SJSA1 (cell line): ENCODE measurements around the gene UBD. TPM values are rescaled to one million over a fixed set of nuclear protein-coding genes. Genes with fewer than 3 reads are reported as not detected.

Experiments used
- DNase-seq, 2 experiments: peaks; one replicate each; pipeline ENCODE4 v3.0.0-alpha.2; 2015 to 2020; ENCODE audit warnings: low spot score in 2 of 2, low read depth in 1 of 2
- H3K27ac ChIP-seq: fragments of 250-450 bp; sonication (Bioruptor Pico); 2 replicates; pipeline ENCODE4 v1.5.1; 2020; ENCODE audit warnings: mild to moderate bottlenecking, moderate library complexity
- H3K27me3 ChIP-seq: fragments of 250-450 bp; sonication (Bioruptor Pico); replicated peaks from 2 replicates; pipeline ENCODE4 v1.5.1; 2020; ENCODE audit warnings: mild to moderate bottlenecking, moderate library complexity
- H3K36me3 ChIP-seq: fragments of 250-450 bp; sonication (Bioruptor Pico); 2 replicates; pipeline ENCODE4 v1.5.1; 2020; ENCODE audit warnings: mild to moderate bottlenecking
- H3K4me1 ChIP-seq: fragments of 250-450 bp; sonication (Bioruptor Pico); replicated peaks from 2 replicates; pipeline ENCODE4 v1.6.1; 2021; ENCODE audit warnings: mild to moderate bottlenecking
- H3K4me3 ChIP-seq: fragments of 250-450 bp; sonication (Bioruptor Pico); 2 replicates; pipeline ENCODE4 v1.5.1; 2020; ENCODE audit warnings: mild to moderate bottlenecking
- H3K9me3 ChIP-seq: fragments of 250-450 bp; sonication (Bioruptor Pico); replicated peaks from 2 replicates; pipeline ENCODE4 v1.5.1; 2020; ENCODE audit warnings: mild to moderate bottlenecking
- total RNA-seq: library from RNA; depleted of rRNA; stranded (reverse); fragments of >200 nt; shearing (Covaris generic); gene quantifications from 2 replicates; pipeline ENCODE4 v1.2.3, GENCODE V29; 2014

Gene UBD
- total RNA-seq, 1 experiment from 2014 or later: 9.9 TPM

GRCh38 chr6:29552512-29553051, 7.0 kb downstream of the UBD start:
- Histone ChIP-seq H3K9me3 (no peaks in the 10 kb centered on the region), H3K27me3 (no peaks in the 10 kb centered on the region; the same call in 1 of the 2 replicates), H3K4me1 (no peaks in the 10 kb centered on the region), H3K4me3 (no peak overlapping the region), H3K27ac (no peak overlapping the region), H3K36me3 (no peaks in the 10 kb centered on the region)
- peak in 1 of 2 experiments; percentile 4 for DNase-seq

DNA sequence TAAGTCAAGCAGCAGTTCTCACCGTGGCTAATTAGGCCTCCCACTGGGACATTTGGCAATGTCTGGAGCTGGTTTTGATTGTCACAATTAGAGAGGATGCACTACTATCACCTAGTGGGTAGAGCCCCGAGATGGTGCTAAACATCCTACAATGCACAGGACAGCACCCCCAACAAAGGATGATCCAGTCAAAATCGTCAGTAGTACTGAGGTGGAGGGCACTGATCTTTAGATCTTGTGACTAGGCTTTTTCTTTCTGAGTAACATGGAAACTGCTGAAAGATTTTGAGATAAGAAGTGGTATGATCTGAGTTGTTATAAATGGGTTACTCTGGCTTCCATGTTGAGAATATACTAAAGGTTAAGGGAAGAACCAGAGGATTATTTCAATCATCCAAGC, 12.0 kb downstream of the UBD start:
- no peak overlapping the region for H3K4me3 ChIP-seq
- no peaks in the 10 kb centered on the region; the same call in 1 of the 2 replicates for H3K27me3 ChIP-seq
- H3K4me1 ChIP-seq: no peaks in the 10 kb centered on the region
- no peaks in the 10 kb centered on the region for H3K9me3 ChIP-seq
- H3K36me3 ChIP-seq: no peaks in the 10 kb centered on the region
- H3K27ac ChIP-seq: no peak overlapping the region
- DNase-seq: no peak

DNA sequence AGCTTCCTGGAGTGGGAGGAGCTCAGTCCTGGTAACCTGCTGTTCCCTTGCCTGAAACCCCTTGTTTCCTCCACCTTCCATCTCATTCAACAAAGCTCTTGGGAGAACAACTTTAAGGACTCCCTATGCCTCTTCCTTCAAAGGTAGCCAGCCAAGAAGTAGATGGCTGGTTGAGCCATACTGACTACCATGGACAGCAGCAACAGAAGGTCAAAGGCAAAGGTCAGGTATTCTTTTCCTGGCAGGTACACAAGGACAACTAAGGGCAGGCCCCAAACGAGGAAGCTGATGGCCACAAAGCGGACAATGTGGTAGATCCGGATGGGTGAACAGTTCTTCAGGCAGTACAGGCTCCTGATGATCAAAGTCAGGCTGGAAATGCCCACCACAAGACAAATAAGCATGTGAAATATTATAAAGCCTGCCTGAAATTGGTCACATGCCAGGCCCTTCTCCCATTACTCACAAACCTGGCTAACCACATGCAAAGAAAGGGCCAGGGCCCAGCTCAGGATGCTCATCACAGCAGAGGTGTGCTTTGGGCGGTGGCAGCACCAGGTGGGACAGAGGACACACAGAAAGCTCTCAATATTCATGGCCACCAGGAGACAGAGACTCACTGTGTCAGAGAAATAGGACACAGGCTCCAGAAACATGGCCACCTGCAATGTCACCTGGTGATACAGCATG, 21.7 kb downstream of the UBD start:
- H3K27me3 ChIP-seq: no peaks in the 10 kb centered on the region; the same call in 1 of the 2 replicates
- H3K36me3 ChIP-seq: no peaks in the 10 kb centered on the region
- H3K4me3 ChIP-seq: no peak overlapping the region
- H3K27ac ChIP-seq: no peak overlapping the region
- H3K4me1 ChIP-seq: no peaks in the 10 kb centered on the region
- H3K9me3 ChIP-seq: no peaks in the 10 kb centered on the region
- DNase-seq: no peak

DNA sequence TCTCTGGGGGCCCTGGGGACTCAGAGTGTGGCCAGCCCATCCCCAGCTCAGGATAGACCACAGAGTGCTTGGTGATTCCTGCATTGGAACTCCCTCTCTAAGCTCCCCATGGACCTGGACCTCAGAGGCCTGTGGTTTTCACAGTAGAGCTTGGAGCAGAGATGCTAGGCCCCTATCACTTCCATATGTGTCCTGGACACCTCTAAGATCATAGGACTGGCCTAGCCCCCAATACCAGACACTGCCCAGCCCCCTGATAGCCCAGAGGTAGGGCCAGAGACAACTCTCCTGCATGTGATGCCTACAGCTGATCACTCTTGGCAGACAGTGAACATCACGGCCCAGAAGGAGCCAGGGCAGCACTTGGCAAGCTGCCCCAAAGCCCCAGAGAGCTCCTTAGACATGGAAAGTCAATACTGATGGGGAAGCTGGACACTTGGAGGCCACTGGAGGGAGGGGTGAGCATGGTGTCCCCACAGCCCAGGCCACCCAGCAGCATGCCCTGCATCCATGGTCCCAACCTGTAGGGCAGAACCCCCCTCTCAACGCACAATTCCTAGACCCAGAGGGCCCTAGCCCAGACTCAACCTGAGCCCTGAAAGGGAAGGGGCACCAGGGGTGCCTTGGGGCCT, 27.1 kb downstream of the UBD start:
- Histone ChIP-seq H3K27me3 (no peaks in the 10 kb centered on the region; the same call in 1 of the 2 replicates), H3K36me3 (no peaks in the 10 kb centered on the region), H3K9me3 (no peaks in the 10 kb centered on the region), H3K4me3 (no peak overlapping the region), H3K27ac (no peak overlapping the region), H3K4me1 (no peaks in the 10 kb centered on the region)
- DNase-seq: no peak

GRCh38 chr6:29531668-29532067, 27.9 kb downstream of the UBD start:
- H3K27me3 ChIP-seq: no peaks in the 10 kb centered on the region; the same call in 1 of the 2 replicates
- no peaks in the 10 kb centered on the region for H3K9me3 ChIP-seq
- H3K36me3 ChIP-seq: no peaks in the 10 kb centered on the region
- no peak overlapping the region for H3K27ac ChIP-seq
- H3K4me3 ChIP-seq: no peak overlapping the region
- no peak for DNase-seq
- H3K4me1 ChIP-seq: no peaks in the 10 kb centered on the region

DNA sequence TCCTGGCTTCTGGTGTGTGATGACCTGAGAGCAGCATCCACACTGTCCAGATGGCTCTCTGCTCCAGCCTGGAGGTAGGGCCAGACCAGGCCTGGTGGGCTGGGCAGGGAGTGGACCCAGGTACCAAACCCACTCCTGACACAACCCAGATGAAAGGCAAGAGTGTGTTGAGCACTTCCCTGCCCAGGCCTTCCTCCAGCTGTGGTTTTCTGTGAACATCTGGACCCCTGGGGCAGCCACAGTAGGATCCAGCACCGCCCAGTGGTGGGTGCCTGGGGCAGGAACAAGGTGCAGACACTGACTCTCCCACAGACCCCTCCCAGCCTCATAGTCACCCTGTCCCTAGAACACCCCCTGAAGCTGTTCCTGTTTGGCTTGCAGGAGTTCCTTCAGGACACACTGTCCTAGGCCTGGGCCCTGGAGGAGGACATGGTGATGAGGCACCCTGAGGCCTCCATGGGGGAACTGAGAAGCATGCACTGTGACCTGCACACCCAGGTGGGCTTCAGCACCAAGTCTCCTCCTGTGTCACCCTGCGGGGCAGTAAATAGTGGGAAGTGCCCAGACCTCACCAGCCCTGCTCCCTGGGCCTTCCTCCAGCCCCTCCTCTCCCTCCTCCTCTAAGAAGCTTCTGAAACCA, 28.7 kb downstream of the UBD start:
- no peak overlapping the region for H3K4me3 ChIP-seq
- no peaks in the 10 kb centered on the region for H3K4me1 ChIP-seq
- H3K27ac ChIP-seq: no peak overlapping the region
- no peak for DNase-seq
- no peaks in the 10 kb centered on the region for H3K27me3 ChIP-seq
- no peaks in the 10 kb centered on the region for H3K36me3 ChIP-seq
- no peaks in the 10 kb centered on the region for H3K9me3 ChIP-seq

GRCh38 chr6:29529956-29530355, 29.6 kb downstream of the UBD start:
- no peak for DNase-seq
- no peaks in the 10 kb centered on the region for H3K4me1 ChIP-seq
- no peaks in the 10 kb centered on the region for H3K27me3 ChIP-seq
- no peaks in the 10 kb centered on the region for H3K9me3 ChIP-seq
- no peak overlapping the region for H3K4me3 ChIP-seq
- H3K27ac ChIP-seq: no peak overlapping the region
- no peaks in the 10 kb centered on the region for H3K36me3 ChIP-seq

DNA sequence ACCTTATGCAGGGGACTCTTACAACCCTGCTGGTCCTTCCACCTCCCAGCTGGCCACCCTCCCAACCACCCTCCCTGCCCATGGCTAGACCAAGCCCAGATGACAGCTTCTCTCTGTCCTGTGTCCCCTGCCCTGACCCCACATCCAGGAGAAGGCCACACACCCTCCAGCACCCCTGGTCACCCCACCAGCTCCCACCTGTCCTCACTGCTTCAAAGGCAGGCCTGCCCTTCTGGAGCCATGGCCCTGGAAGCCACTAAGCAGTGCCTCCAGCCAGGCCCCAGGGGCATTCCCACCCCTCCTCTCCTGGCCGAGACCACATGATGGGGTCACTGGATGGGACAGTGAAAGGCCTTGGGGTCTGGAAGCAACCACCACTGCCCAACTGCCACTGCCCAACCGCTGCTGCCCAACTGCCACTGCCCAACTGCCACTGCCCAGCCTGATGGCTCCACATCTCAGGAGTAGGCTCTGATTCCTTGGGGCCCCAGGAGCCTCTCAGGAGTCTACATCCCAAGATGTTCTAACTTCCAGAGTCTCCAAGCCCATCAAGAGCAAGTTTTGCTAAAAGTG, 30.5 kb downstream of the UBD start:
- Histone ChIP-seq H3K4me3 (no peak overlapping the region), H3K4me1 (no peaks in the 10 kb centered on the region), H3K27ac (no peak overlapping the region), H3K27me3 (no peaks in the 10 kb centered on the region), H3K9me3 (no peaks in the 10 kb centered on the region), H3K36me3 (no peaks in the 10 kb centered on the region)
- DNase-seq: no peak

DNA sequence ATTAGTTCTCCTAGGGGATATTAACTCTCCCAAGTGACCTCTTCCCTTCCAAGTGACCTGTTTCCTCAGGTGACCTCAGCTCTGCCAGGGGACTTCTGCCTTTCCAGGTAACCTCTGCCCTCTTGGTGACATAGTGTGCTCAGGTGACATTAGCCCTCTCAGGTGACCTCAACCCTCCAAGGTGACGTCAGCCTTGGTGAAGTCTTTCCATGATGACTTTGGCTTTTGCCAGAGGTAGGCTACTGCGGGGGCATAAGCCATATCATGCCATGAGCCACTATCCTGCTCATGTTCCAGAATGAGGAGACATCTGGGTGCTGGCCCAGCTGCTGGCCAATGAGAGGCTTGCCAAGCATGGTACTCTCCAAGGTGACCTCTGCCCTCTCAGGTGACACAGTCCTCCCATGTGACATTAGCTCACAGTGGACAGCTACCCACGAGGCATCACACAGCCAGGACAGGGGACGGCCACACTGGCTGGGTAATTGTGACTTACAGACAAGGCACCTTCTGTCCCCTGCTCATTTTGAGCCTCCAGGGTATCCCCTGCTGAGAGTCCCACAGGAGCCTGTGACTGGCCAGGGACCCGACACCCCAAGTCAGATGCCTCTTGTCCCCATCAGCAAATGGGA, 31.1 kb downstream of the UBD start:
- Histone ChIP-seq H3K4me1 (no peaks in the 10 kb centered on the region), H3K36me3 (no peaks in the 10 kb centered on the region), H3K9me3 (no peaks in the 10 kb centered on the region), H3K4me3 (no peak overlapping the region), H3K27me3 (no peaks in the 10 kb centered on the region), H3K27ac (no peak overlapping the region)
- no peak for DNase-seq

DNA sequence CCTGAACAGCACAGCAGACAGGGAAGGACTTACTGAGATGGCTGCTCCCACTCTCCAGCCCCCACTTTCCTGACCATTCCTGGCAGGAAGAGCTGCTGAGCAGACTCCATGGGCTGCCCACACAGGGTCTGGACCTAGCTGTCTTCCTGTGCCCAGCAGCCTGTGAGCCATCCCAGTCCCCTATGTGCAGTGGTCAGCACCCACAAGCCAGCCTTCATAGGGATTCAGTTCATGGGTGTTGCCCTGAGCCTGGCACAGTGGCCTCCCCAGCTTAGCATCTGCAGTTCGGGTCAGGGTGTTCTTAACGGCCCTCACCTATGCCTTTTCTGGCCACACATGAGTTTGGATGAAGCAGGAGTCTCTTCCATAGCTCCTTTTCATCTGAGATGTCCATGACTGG, 32.0 kb downstream of the UBD start:
- H3K4me3 ChIP-seq: no peak overlapping the region
- DNase-seq: no peak
- H3K36me3 ChIP-seq: no peaks in the 10 kb centered on the region
- no peaks in the 10 kb centered on the region for H3K27me3 ChIP-seq
- no peaks in the 10 kb centered on the region for H3K4me1 ChIP-seq
- no peaks in the 10 kb centered on the region for H3K9me3 ChIP-seq
- no peak overlapping the region for H3K27ac ChIP-seq

DNA sequence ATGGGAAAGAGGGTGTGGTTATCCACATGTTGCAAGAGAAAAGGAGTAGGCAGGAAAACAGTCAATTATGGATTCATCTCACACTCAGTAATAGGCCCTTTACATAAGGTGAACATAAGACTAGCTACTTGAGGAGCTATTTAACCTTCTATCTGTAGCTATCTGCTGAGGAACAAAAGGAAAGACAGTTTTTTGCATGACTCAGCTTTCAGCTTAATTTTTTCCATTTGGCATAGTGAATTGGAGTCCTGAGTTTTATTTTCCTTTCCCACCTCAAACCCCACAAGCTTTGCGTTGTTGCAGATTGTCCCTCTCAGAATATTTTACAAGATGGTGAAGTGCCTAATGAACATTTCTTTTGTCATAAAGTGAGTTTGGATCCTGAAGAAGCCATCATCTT, 32.4 kb downstream of the UBD start:
- Histone ChIP-seq H3K27me3 (no peaks in the 10 kb centered on the region), H3K4me1 (no peaks in the 10 kb centered on the region), H3K9me3 (no peaks in the 10 kb centered on the region), H3K36me3 (no peaks in the 10 kb centered on the region), H3K4me3 (no peak overlapping the region), H3K27ac (no peak overlapping the region)
- no peak for DNase-seq

DNA sequence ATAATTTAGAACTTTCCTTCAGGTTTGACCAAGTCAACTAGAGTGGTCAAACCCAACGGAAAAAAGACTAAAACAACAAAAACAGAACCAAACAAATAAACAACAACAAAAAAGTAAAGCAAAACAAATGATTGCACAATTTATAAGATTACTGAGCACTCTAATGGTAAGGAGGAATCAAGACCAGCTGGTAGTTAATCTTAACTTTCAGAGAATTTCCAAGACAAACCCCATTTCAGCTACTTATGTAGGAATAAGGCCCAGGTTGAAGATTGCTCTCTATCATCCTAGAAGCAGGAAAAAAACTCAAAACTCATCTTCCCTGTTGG, 34.3 kb downstream of the UBD start:
- no peaks in the 10 kb centered on the region for H3K4me1 ChIP-seq
- H3K27ac ChIP-seq: no peak overlapping the region
- no peaks in the 10 kb centered on the region for H3K9me3 ChIP-seq
- H3K4me3 ChIP-seq: no peak overlapping the region
- DNase-seq: no peak
- H3K36me3 ChIP-seq: no peaks in the 10 kb centered on the region
- H3K27me3 ChIP-seq: no peaks in the 10 kb centered on the region

DNA sequence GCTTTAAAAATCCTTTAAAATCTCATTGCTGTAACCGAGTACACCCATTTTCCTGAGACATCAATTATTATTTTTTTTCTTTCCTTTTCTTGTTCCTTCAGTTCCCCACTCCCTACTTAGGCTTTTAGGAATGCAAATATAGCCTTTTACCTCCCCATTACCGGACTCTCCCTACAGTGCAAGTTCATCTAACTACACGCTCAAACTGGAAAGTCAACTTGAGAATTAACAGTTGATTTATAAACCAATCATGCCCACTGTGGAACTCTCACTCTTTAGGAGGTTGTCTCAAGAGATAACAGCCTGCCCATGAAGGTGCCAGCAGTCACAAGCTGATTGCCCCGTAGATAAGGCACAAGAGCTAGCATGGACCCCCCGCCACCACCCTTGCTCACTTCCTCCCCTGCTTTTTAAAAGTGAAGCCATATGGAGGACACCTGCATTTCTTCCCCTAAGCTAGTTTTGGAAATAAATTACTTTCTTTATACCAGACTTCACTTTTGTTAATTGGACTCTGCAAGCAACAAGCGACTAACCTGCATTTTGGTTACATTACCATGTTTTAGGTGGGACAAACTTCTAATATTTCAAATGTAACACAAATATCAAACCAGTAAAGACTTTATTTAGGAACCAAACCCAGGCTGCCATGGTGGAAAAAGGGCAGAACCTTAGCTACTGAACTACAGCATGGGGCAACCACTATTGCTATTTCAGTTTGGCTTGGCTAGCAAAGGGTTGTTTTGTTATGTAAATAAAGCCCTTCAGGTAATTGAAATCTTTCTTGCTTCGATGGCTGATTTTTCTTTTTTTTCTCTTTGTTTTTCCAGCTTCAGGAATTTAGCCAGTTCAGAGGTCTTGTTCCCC, 34.9 kb downstream of the UBD start:
- H3K27ac ChIP-seq: no peak overlapping the region
- no peaks in the 10 kb centered on the region for H3K4me1 ChIP-seq
- H3K4me3 ChIP-seq: no peak overlapping the region
- no peaks in the 10 kb centered on the region for H3K36me3 ChIP-seq
- no peak for DNase-seq
- no peaks in the 10 kb centered on the region for H3K9me3 ChIP-seq
- H3K27me3 ChIP-seq: no peaks in the 10 kb centered on the region
